GM10248 (cell line): ENCODE measurements around the gene TTI1.

Experiments
- CTCF ChIA-PET: fragments of 300-600 bp; sonication (Branson Sonifier 250); formaldehyde crosslinking; extraction: SDS; loops from one replicate; lab custom pipeline; 2021; ENCODE audit warnings: antibody characterized with exemption; lab: Yijun Ruan, JAX
- POLR2A ChIA-PET: fragments of 350-650 bp; sonication (Branson Sonifier 250); formaldehyde crosslinking; extraction: SDS; loops from one replicate; lab custom pipeline; 2020; ENCODE audit warnings: antibody characterized with exemption; lab: Yijun Ruan, JAX
- DNase-seq: peaks from one replicate; pipeline ENCODE4 v3.0.0; 2012; ENCODE audit errors: extremely low spot score
- CTCF ChIP-seq: IDR thresholded peaks from 2 replicates; pipeline ENCODE4 v1.5.1; 2012; ENCODE audit warnings: mild to moderate bottlenecking, low read depth; ENCODE audit errors: extremely low read depth, missing control alignments, control extremely low read depth

Gene TTI1

DNA sequence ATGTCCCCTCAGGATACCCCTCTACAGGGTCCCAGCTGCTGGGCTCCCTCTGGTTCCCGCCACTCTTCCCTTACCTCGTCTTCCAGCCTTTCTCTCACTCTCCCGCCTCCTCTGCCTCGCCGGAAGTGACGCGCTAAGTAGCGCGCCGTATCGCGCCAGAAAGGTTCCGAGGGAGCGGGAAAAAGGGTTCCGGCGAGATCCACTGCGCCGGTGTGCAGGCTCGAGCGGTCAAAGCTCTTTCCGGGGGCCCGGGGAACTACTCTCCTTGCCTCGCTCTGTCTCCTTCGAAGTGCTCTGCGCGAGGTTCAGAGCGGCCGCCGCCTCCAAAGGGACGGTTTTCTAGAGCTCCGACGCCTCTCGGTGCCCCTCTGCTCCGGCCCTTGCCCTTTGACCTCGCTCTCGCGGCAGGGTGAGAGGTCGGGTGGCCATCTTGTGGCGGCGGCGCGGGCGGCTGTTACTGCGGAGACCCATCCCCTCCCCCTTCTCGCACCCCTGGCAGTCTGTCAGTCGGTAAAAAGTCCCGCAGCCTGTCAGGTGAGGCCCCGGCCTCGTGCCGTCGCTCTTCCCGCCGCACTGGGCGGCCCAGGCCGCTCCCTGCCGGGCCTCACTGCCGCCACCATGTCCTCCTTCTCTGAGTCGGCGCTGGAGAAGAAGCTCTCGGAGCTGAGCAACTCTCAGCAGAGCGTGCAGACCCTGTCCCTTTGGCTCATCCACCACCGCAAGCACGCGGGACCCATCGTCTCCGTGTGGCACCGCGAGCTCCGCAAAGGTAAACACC, at the start of gene TTI1, which contains the start of gene RPRD1B:
Gene TTI1 (minus strand): TSS at position 127 of the 778 bp plus-strand sequence. CDS start 19,640 bp downstream, outside the sequence.
Gene RPRD1B (plus strand): TSS at position 417 of the 778 bp plus-strand sequence. CDS start 202 bp downstream, at position 619.
- ChIA-PET CTCF (interaction anchor here (0.8 to 2.0 kb wide), 9 partner anchors 9 to 485 kb away, joined by 3 to 9 read pairs (median 4); no protein-coding TSS in a partner anchor), POLR2A (interaction anchor here (1.5 to 2.2 kb wide), 2 partner anchors 10 to 13 kb away, joined by 5 to 11 read pairs; no protein-coding TSS in a partner anchor)
- no peak for TF ChIP-seq CTCF
- DNase-seq = peak; percentile 88

DNA sequence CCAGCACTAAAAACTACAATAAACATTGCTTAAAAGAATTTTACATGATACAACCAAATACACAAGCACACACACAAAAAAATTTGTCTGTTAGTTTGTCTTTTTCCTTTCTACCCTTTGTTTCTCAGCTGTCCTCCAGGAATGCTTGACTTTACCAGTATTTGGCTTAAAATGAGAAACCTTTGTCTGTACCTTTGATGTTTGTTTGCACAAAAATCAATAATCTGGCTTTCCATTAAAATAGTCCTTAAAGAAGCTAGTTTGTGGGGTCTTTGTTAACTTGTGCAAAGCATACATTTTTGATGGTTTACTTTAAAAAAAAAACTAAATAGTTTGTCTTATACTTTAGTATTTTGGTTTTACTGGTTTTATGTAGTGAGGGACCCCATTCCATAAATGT, 49.6 kb upstream of the TTI1 start:
- DNase-seq = no peak
- CTCF ChIA-PET = interaction anchor here (1.2 to 15.4 kb wide), 5 partner anchors 9 to 185 kb away, joined by 3 to 144 read pairs (median 4); no protein-coding TSS in a partner anchor
- TF ChIP-seq CTCF = no peak
- POLR2A ChIA-PET = no interaction called here

- ChIA-PET POLR2A (no interaction called here), CTCF (interaction anchor here (1.3 to 15.4 kb wide), 2 partner anchors 7 to 18 kb away, joined by 5 to 144 read pairs; no protein-coding TSS in a partner anchor)
- no peak for TF ChIP-seq CTCF
- no peak for DNase-seq
Measured at GRCh38 chr20:38081575-38081974, 48.3 kb upstream of the TTI1 start.

- ChIA-PET POLR2A (no interaction called here), CTCF (interaction anchor here (0.9 to 8.8 kb wide), 6 partner anchors 10 to 143 kb away, joined by 4 to 103 read pairs (median 6); no protein-coding TSS in a partner anchor)
- TF ChIP-seq CTCF = no peak
- DNase-seq = no peak
Measured at GRCh38 chr20:38079353-38079752, 46.1 kb upstream of the TTI1 start.

DNA sequence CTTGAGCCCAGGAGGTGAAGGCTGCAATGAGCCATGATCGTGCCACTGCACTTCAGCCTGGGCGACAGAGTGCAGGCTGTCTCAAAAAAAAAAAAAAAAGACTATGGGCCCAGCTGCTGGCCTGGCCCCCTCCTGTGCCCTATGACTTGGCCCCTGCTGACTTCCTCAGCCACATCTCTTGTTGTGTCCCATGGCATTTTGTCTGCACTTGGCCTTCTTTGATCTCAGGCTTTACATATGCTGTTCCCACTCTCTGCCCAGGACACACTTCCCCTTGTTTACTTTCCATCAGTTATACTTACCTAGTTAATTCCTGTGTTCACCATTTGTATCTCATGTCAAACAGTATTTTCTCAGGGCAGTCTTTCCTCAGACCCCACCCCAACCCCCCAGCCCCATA, 44.8 kb upstream of the TTI1 start:
- TF ChIP-seq CTCF = no peak
- ChIA-PET POLR2A (no interaction called here), CTCF (interaction anchor here (0.8 to 8.8 kb wide), 6 partner anchors 11 to 145 kb away, joined by 3 to 130 read pairs (median 4); no protein-coding TSS in a partner anchor)
- DNase-seq = no peak

GRCh38 chr20:38076548-38076947, 43.3 kb upstream of the TTI1 start:
- POLR2A ChIA-PET = interaction anchor here (0.7 to 1.2 kb wide), 2 partner anchors 18 to 26 kb away, joined by 3 read pairs; no protein-coding TSS in a partner anchor
- DNase-seq = peak; percentile 23
- CTCF ChIA-PET = interaction anchor here (1.9 to 8.8 kb wide), 6 partner anchors 12 to 146 kb away, joined by 4 to 144 read pairs (median 72); no protein-coding TSS in a partner anchor
- TF ChIP-seq CTCF = no peak
